ENCODE measurements around the gene CRELD2. TPM values are rescaled to one million over a fixed set of nuclear protein-coding genes. Genes with fewer than 3 reads are reported as not detected.

The CRELD2 gene
- total RNA-seq, 1 donor from 2014 or later: 17.5 TPM

DNA sequence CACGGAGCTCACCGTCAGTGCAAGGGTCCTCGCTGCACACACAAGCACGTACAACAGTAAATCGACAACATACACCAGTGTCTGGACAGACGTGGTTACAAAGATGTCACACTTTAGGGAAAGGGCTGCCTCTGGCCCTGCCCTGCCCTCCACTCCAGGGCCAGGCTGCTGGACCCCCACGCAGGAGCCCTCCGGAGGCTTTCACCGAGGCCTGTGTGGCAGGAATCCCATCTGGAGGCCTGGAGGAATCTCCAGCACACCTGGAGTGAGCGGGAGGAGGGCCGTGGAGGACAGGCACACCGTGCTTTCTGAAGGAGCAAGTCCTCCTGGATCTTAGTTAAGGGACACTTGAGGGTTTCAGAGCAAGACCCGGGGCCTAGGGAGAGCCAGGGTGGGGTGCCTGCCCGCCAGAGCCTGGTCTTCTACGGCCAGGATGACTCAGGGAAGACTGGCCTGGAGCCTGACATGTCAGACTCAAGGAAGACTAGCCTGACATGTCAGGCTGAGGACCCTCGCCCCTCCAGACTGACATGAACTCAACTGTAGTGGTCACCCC, 40.0 kb downstream of the CRELD2 start:
- no peak for DNase-seq

DNA sequence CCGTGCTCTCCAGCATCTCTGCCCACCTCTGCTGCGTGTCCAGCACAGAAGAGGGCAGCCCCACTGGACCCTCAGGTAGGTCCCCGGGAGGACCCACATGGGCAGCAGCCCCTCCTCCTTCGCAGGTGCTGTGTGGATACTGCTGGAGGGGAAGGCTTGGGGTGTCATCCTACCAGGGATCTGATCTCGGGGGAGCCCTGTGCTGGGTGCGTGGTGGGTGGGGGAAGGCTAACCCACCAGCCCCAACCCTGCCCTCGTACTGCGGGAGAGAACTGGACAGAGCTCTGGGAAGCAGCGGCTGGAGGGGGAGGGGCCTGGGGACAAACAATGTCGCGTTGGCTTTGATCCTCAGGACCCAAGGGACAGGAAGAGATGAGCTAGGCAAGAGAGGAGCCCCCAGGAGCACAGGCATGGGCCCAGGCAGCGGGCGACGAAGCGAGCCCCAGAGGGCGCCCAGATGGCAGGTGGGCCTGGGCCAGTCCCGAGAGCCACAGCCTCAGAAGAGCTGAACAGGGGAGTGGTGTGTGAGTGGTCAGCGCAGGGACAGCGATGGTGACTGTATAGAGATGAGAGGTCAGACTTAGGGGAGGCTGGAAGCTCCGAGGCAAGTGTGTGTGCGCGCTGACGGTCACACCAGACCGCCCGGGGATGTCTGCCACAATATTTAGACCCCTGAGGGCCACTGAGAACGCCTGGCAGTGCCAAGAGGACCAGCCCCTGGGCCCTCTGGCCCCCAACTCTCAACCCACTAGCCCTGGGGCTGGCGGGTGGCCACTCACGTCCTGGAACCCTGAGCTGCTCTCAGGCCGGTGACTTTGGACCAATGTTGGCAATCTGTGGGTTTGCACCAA, 40.7 kb downstream of the CRELD2 start:
- DNase-seq: no peak

DNA sequence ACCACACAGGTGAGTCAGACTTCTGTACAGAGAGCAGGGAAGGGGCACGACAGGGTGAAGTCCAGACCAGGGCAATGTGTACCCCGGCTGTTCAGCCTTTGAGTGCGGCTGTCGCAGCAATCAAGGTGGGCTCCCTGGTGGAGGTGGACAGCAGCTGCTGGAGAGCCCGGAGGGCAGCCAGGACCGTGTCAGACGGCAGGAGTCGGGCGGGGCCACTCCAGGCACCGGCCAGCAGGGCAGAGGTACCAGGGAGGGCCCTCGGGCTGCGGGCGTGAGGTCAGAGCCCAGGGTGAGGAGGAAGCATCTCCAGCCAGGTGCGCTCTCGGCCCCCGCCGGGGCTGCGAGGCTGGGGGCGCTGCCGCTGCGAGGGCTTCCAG, 41.3 kb downstream of the CRELD2 start:
- no peak for DNase-seq

DNA sequence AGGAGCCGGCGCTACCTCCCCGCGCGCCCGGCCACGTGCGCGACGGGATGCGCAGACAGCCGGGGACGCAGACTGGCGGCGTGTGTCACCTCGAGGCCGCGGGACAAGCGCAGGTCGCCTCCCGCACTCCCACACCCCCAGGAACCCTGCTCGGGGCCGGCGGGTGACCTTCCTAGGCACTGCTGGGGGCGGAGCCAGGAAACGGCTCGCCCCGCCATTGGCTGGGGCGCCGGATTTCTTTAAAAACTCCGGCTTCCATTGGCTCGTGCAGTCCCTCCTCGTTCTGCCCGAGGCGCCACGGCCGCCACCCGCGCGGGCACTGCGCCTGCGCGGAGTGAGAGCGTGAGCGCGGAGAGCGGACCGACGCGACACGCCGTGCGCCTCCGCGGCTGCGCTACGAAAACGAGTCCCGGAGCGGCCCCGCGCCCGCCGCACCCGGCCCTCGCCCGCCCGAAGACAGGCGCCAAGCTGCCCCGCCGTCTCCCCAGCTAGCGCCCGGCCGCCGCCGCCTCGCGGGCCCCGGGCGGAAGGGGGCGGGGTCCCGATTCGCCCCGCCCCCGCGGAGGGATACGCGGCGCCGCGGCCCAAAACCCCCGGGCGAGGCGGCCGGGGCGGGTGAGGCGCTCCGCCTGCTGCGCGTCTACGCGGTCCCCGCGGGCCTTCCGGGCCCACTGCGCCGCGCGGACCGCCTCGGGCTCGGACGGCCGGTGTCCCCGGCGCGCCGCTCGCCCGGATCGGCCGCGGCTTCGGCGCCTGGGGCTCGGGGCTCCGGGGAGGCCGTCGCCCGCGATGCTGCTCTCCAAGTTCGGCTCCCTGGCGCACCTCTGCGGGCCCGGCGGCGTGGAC, 41.9 kb downstream of the CRELD2 start, which contains the start of gene PIM3:
PIM3 (plus strand) TSS at position 614 of the 846 bp plus-strand sequence; CDS start at position 790, 176 bp downstream.
- peak; percentile 93 for DNase-seq

DNA sequence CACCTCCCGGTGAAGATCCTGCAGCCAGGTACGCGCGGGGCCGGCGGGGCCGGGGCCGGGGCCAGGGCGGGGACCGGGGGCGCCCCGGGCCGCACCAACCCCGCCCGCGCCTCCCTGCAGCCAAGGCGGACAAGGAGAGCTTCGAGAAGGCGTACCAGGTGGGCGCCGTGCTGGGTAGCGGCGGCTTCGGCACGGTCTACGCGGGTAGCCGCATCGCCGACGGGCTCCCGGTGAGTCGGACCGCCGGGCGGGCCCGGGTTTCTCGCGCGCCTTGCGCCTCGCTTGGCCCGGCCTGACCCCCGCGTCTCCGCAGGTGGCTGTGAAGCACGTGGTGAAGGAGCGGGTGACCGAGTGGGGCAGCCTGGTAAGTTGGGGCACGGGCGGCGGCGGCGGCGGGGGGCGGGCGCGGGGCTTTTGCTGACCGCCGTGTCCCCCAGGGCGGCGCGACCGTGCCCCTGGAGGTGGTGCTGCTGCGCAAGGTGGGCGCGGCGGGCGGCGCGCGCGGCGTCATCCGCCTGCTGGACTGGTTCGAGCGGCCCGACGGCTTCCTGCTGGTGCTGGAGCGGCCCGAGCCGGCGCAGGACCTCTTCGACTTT, 42.7 kb downstream of the CRELD2 start:
- DNase-seq: no peak

DNA sequence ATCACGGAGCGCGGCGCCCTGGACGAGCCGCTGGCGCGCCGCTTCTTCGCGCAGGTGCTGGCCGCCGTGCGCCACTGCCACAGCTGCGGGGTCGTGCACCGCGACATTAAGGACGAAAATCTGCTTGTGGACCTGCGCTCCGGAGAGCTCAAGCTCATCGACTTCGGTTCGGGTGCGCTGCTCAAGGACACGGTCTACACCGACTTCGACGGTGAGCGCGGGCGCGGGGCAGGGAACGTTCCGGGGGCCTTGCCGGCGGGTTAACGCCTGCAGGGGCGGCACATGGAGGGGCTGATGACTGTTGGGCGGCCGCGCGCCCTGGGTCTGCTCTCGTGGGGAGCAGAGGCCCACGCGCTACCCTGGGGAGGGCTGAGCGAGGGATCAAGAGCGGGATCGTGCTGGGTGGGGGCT, 43.2 kb downstream of the CRELD2 start:
- DNase-seq: no peak

DNA sequence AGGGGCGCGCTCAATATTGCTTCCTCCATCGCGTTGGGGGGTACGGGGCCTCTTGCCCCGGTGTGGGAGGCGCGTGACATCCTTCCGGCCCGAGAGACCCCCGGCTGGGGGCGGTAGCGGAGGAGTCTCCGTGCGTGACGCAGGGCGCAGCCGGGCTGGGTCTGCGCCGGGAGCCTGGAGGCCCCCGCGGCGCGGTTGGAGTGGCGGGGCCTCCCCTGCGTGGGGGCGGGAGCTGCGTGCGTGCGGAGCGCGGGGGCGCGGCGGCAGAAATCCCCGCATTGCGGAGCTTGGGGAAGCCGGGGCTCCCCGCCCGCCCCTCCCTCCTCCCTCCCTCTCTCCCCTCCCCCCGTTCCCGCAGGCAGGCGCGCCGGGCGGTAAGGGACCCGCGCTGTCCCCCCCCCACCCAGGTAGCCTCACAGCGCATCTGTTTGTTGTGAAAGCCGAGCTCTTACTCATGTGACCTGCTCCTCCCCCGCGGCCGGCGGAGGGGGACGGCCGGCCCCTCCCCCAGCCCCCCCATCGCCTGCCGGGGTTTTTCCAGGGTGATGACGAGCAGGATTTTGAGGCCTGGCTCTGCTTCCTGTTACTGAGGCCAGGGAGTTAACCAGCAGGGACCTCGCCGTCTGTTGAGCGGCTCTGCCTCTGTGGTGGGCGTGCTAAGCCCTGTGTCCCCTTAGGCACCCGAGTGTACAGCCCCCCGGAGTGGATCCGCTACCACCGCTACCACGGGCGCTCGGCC, 43.7 kb downstream of the CRELD2 start:
- peak; percentile 77 for DNase-seq

DNA sequence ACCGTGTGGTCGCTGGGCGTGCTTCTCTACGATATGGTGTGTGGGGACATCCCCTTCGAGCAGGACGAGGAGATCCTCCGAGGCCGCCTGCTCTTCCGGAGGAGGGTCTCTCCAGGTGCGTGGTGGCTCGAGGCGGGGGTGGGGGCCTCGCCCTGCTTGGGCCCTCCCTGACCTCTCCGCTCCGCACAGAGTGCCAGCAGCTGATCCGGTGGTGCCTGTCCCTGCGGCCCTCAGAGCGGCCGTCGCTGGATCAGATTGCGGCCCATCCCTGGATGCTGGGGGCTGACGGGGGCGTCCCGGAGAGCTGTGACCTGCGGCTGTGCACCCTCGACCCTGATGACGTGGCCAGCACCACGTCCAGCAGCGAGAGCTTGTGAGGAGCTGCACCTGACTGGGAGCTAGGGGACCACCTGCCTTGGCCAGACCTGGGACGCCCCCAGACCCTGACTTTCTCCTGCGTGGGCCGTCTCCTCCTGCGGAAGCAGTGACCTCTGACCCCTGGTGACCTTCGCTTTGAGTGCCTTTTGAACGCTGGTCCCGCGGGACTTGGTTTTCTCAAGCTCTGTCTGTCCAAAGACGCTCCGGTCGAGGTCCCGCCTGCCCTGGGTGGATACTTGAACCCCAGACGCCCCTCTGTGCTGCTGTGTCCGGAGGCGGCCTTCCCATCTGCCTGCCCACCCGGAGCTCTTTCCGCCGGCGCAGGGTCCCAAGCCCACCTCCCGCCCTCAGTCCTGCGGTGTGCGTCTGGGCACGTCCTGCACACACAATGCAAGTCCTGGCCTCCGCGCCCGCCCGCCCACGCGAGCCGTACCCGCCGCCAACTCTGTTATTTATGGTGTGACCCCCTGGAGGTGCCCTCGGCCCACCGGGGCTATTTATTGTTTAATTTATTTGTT, 44.6 kb downstream of the CRELD2 start:
- no peak for DNase-seq

DNA sequence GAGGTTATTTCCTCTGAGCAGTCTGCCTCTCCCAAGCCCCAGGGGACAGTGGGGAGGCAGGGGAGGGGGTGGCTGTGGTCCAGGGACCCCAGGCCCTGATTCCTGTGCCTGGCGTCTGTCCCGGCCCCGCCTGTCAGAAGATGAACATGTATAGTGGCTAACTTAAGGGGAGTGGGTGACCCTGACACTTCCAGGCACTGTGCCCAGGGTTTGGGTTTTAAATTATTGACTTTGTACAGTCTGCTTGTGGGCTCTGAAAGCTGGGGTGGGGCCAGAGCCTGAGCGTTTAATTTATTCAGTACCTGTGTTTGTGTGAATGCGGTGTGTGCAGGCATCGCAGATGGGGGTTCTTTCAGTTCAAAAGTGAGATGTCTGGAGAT, 45.2 kb downstream of the CRELD2 start:
- no peak for DNase-seq

DNA sequence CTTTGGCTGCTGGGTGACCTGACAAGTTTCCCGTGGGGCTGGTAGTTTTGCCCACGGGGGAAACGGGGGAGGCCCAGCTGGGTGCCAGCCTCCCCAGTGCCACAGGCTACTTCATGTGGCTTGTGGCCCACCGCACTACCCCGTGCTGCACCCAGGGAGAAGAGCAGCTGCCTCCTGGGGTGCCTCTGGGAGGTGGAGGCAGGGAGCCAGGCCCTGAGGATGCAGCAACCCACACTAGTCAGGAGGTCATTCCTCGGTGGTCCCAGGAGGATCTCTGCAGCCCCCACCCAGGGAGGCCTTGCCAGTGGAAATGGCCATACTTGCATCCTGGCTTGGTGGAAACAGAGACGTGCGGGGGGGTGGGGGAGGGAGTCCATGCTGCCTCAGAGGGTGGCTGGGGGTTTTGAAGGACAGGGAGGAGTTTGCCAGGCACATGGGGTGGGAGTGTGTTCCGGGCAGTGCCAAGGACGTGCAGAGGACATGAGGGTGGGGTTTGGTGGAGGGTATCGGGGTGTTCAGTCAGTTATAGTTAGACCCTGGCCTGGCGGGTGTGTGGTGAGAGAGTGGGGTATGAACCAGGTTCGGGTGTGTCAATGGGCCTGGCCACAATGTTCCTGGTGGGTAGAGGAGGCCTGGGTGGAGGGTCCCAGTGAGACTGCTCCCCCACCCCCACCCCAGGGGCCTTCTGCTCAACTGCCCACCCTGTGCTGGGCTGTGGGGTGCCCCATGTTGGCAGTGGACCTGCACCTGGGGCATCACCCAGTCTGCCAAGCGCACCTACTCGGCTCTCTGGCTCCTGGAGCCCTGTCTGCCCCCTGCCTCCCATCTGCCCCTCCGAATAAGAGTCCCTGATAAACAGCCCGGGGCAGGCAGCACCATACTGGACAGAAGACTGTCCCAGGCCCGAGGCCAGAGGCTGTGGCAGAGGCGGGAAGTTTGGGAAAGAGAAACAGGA, 46.0 kb downstream of the CRELD2 start:
- DNase-seq: no peak

DNA sequence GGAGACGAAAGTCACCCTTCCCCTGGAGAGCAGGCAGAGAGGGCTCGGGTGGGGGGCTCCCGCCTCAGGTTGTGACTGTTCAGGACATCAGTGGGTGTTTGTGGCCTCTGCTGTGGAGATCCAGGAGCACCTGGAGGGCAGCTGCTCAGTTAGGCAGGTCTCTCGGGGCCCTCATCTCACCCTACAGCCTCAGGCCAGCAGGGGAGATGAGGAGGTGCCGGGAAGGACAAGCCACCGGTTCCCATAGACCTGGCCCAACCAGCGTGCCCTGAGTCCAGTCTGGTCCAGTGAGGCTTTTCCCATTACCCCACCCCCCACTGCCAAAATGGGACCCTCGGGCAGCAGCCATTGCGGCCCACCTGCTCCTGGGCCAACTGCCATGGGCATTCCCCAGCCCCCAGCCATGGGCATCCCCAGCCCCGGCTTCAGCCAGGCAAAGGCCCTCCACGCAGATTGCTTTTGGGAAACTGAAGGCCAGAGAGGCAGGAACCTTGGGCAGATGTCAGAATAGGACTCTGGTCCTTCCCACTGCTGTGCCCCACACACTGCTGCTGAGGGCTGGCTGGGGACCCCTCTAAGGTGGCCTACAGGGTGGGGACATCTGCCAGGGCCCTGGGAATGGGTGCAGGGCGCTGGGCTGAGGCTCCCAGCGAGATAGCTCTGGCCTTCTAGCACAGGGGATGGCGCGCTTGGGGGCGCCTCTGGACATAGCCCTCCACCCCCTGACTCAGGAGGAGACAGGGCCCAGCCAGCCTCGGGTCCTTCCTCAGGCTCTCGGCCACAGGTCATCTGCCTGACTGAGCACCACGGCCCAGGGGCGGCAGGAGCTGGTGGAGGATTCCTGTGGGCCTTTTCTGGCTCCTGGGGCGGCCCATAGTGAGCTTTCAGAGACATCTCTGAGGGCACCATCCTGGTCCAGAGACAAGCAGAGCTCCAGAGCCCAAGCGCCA, 46.9 kb downstream of the CRELD2 start:
- no peak for DNase-seq

DNA sequence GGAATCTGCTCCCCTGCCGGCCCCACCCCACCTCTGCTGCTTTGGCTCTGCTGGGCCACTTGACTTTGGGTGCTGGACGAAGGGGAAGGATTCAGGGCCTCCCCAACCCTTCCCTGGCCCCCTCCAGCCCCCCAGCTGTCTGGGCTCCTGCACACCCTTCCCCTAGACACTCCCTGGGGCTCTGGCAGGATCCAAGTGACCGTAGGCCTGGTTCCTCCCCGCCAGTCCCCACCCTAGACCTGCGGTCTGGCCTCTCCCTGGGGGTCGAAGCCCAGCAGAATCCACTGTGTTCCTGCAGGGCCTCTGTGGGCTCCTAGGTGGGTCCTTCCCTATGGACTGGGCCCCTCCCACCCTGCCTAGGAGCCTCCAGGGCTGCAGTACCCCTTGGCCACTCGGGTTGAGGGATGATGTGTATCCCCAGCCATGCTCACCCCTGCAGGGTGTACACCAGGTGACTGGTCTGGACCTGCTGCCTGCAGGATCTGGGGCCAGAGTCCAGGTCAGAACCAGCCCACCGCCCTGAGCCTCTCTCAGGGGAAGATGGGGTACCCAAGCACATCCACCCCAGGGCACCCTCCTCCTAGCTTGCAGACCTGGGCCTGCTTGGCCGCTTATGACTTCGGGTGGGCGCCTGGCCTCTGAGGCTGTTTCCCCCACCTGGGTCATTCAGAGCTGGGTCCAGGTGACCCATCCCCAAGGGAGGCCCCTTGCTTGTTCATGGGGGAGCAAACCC, 47.8 kb downstream of the CRELD2 start:
- no peak for DNase-seq

DNA sequence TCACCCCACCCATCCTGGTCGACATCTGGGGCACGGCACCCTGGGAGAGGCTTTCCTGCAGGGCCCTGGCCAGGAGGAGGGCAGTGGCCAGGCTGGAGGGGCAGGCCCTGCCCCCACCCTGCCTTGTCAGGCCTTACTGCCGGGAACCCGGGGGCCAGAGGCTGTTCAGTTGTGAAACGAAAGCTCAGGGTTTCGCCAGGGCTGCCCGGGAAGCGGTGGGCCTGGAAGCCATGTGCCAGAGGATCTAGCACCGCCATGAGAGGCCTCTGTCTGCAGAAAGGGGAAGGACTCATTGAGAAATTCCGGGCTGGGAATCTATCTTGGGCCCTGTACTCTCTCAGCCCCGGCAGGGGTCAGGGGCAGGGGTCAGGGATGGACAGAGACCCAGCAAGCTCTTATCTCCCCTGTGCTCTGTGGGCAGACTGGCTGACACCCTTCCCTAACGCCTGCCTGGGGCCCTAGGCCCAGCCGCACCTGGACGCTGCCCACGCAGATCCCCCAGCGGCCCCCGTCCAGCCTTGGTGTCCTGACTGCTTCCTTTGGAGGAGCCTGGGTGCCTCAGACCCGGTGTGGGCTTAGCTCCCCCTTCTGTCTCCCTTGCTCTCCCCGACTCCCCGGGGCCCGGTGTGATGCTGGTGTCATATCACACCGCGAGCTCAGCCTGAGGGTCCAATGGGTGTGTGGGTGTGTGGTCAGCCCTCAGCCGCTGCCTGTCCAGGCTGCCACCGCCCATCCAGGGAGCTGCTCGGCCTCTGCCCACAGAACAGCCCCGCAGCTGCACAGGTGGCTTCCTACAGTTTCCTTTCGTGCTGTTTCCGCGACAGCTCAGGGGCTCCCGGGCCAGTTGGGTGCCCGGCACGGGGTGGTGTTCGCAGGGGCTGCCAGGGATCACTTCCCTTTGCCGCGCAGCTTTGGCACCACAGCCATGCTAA, 48.6 kb downstream of the CRELD2 start:
- DNase-seq: no peak

DNA sequence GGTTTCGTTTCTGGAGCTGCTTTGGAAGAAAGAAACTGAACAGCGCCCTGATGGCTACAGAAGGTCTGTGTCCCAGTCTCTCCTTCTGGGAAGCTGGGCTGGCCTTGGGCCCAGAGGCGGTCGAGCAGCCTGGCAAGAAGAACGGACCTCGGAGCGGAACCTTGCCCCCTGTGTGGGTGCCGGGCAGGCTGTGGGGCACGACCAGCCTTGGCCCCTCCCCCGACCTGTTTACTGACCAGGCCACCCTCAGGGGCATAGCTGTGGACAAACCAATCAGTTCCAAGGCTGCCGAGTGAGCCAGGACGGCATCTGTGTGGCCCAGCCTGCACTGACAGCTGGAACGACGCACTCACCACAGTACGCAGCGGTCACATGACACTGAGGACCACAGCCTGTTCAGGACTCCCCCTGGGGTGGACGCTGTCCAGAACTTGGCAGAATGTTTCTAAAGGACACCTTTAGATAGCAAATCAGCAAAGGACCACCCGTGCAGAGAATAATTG, 49.3 kb downstream of the CRELD2 start:
- DNase-seq: no peak

DNA sequence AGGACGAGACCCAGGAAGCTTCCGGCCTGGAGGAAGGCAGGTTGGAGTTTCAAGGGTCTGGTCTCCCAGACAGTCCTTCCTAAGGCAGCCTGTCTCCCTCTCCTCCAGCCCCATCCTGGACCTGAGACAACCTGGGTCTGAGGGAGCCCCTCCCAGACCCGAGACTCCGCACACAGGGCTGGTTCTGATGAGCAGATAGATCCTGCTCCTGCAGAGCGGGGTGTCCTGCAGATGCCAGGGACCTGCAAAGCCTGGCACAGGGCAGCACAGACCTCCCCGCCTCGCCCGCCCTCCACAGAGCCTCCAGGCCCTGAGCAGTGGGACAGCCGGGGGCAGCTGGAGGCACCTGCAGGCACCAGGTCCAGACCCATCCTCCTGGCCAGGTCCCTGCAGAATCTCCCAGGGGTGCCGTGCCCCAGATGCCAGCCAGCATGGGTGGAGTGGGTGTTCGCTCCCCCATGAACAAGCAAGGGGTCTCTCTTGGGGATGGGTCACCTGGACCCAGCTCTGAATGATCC, 49.9 kb downstream of the CRELD2 start:
- DNase-seq: no peak
